COLO829 (cell line): Measurements from ENCODE around the gene NOXO1.
A peak's percentile ranks its signal among the peaks of the same experiment; 100 is the strongest.

Source experiments
- DNase-seq: peaks from one replicate; pipeline ENCODE4 v3.0.0; 2012; ENCODE audit warnings: low spot score

NOXO1 gene

GRCh38 chr16:1979271-1980029 is 1.8 kb downstream of the NOXO1 start:
- DNase-seq, result no peak

- no peak for DNase-seq
Observed at GRCh38 chr16:1978476-1979120, 2.7 kb downstream of the NOXO1 start.

- no peak for DNase-seq
Observed at GRCh38 chr16:1977875-1978268, 3.4 kb downstream of the NOXO1 start.

GRCh38 chr16:1976951-1977874 is 4.1 kb downstream of the NOXO1 start:
- DNase-seq, result no peak

GRCh38 chr16:1976216-1976520 is 5.1 kb downstream of the NOXO1 start:
- no peak for DNase-seq

GRCh38 chr16:1975432-1976215 is 5.6 kb downstream of the NOXO1 start:
- DNase-seq, result no peak

GRCh38 chr16:1974157-1975070 is 6.9 kb downstream of the NOXO1 start:
- no peak for DNase-seq

GRCh38 chr16:1973461-1974156 is 7.7 kb downstream of the NOXO1 start:
- no peak for DNase-seq

GRCh38 chr16:1972490-1972877 is 8.8 kb downstream of the NOXO1 start:
- no peak for DNase-seq

- peak; percentile 90 for DNase-seq
Observed at GRCh38 chr16:1971796-1972489, 9.3 kb downstream of the NOXO1 start, which contains the start of gene TBL3. Gene TBL3, plus strand, starts transcription at chr16:1972053. Its CDS starts 112 bp downstream, at chr16:1972165.

GRCh38 chr16:1968146-1968953 is 12.9 kb downstream of the NOXO1 start:
- no peak for DNase-seq

GRCh38 chr16:1966460-1966859 is 14.8 kb downstream of the NOXO1 start, which contains the start of gene RNF151:
Gene RNF151, plus strand, starts transcription at chr16:1966856. Its CDS starts 26 bp downstream, at chr16:1966882.
- DNase-seq, result no peak

GRCh38 chr16:1965396-1966001 is 15.8 kb downstream of the NOXO1 start:
- no peak for DNase-seq

- peak; percentile 100 for DNase-seq
Observed at GRCh38 chr16:1964506-1965395, 16.5 kb downstream of the NOXO1 start, which contains the start of gene RPS2. Gene RPS2, minus strand, starts transcription at chr16:1964826. Its CDS starts 201 bp downstream, at chr16:1964625.

- DNase-seq, result no peak
Observed at GRCh38 chr16:1963806-1964505, 17.3 kb downstream of the NOXO1 start.
